Measurements from ENCODE around the gene ZNF30. TPM values are rescaled to one million over a fixed set of nuclear protein-coding genes. Genes with fewer than 3 reads are reported as not detected.

The ZNF30 gene
- total RNA-seq, 4 donors from 2014 or later, result 1.6 to 9.9 (median 2.1) TPM

DNA sequence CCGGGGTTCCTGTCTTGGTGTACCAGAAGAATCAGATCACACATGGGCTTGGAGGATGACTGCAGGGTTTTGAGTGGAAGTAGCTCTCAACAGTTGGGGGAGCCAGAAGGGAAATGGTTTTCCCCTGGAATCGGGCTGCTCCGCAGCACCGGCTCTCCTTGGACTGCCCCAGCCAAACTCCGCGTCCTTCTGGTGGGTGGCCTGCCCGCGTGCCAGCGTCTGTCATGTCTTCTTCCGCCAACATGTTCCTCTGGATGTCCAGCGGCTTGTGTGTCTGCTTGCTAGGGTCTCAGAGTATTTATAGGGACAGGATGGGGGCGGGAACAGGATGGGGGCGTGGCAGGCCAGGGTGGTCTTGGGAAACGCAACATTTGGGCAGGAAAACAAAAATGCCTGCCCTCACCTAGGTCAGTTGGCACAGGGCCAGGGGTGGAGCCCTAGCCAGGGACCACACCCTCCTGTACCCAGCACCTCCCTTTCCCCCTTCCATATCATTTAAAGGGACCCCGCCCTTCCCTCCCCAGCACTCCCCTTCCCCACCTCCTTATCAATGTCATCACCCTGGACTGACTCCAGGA lies 1.3 kb upstream of the ZNF30 start:
- Histone ChIP-seq H3K9me3 (no peaks in the 10 kb centered on the region), H3K4me3 (no peak overlapping the region), H3K4me1 (peaks cover 0 to 8% (median 0%) of the 10 kb centered on the region in 4 donors), H3K36me3 (peaks cover 0 to 2% (median 0%) of the 10 kb centered on the region in 3 donors), H3K27me3 (no peaks in the 10 kb centered on the region), H3K27ac (no peak overlapping the region)
- TF ChIP-seq, protein P1, sequence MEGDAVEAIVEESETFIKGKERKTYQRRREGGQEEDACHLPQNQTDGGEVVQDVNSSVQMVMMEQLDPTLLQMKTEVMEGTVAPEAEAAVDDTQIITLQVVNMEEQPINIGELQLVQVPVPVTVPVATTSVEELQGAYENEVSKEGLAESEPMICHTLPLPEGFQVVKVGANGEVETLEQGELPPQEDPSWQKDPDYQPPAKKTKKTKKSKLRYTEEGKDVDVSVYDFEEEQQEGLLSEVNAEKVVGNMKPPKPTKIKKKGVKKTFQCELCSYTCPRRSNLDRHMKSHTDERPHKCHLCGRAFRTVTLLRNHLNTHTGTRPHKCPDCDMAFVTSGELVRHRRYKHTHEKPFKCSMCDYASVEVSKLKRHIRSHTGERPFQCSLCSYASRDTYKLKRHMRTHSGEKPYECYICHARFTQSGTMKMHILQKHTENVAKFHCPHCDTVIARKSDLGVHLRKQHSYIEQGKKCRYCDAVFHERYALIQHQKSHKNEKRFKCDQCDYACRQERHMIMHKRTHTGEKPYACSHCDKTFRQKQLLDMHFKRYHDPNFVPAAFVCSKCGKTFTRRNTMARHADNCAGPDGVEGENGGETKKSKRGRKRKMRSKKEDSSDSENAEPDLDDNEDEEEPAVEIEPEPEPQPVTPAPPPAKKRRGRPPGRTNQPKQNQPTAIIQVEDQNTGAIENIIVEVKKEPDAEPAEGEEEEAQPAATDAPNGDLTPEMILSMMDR (IDR thresholded peaks at IDR 0.05), result no peak
- no peak for TF ChIP-seq POLR2A (IDR thresholded peaks at IDR 0.05)
- no peak for DNase-seq

DNA sequence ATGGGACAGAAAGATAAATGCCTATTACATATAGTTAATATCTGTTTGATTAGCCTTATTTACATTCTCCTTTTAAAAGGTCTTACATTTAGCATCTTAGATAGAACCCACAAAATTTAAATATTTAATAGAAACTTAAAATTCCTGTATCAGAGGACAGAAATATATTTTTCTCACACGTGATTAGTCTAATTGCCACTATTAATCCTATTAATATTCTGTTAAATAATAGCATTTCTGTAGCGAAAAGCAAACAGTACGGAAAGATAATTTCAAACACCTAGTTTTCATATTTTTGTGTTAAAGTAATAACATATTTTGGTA lies 380 bp upstream of the ZNF30 start:
- Histone ChIP-seq H3K4me3 (peak overlapping the region in 2 of 4 donors; percentile 60 to 70), H3K9me3 (no peaks in the 10 kb centered on the region), H3K27ac (peak overlapping the region in 3 of 4 donors; percentile 49 to 78 (median 70)), H3K36me3 (peaks cover 0 to 9% (median 0%) of the 10 kb centered on the region in 3 donors), H3K4me1 (peaks cover 0 to 8% (median 0%) of the 10 kb centered on the region in 4 donors), H3K27me3 (no peaks in the 10 kb centered on the region)
- no peak for DNase-seq
- no peak for TF ChIP-seq POLR2A (IDR thresholded peaks at IDR 0.05)
- TF ChIP-seq, protein P1 (IDR thresholded peaks at IDR 0.05), result no peak

DNA sequence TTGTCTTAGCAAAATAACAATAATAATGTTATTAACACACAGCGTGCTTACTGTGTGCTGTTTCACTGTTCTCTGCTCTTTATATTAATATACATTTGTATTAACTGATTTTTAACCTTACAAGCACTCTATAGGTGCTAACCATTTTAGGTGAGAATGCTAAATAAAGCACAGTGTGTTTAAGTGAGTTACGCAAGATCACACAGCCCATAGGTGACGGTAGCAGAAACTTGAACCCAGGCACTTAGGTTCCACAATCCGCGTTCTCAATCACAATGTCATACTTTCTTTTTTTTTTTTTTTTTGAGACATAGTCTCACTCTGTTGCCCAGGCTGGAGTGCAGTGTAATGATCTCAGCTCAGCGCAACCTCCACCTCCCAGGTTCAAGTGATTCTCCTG lies 5.8 kb downstream of the ZNF30 start:
- Histone ChIP-seq H3K27me3 (no peaks in the 10 kb centered on the region), H3K9me3 (no peaks in the 10 kb centered on the region), H3K4me1 (peaks cover 0 to 6% (median 0%) of the 10 kb centered on the region in 4 donors), H3K36me3 (peaks cover 0 to 40% (median 0%) of the 10 kb centered on the region in 3 donors), H3K27ac (no peak overlapping the region), H3K4me3 (no peak overlapping the region)
- no peak for DNase-seq
- TF ChIP-seq POLR2A (IDR thresholded peaks at IDR 0.05), result no peak
- TF ChIP-seq, protein P1 (IDR thresholded peaks at IDR 0.05), result no peak

- H3K27ac ChIP-seq, result no peak overlapping the region
- DNase-seq, result no peak
- H3K27me3 ChIP-seq, result no peaks in the 10 kb centered on the region
- peaks cover 0 to 33% (median 0%) of the 10 kb centered on the region in 3 donors for H3K36me3 ChIP-seq
- no peak overlapping the region for H3K4me3 ChIP-seq
- TF ChIP-seq, protein P1 (IDR thresholded peaks at IDR 0.05), result no peak
- TF ChIP-seq POLR2A (IDR thresholded peaks at IDR 0.05), result no peak
- no peaks in the 10 kb centered on the region for H3K9me3 ChIP-seq
- H3K4me1 ChIP-seq, result no peaks in the 10 kb centered on the region
Measured at GRCh38 chr19:34936184-34936583, 9.5 kb downstream of the ZNF30 start.

GRCh38 chr19:34938886-34939285 lies 12.2 kb downstream of the ZNF30 start:
- Histone ChIP-seq H3K36me3 (peaks cover 0 to 36% (median 0%) of the 10 kb centered on the region in 3 donors), H3K9me3 (peaks cover 0 to 6% (median 1%) of the 10 kb centered on the region in 4 donors), H3K4me3 (no peak overlapping the region), H3K27ac (no peak overlapping the region), H3K27me3 (no peaks in the 10 kb centered on the region), H3K4me1 (no peaks in the 10 kb centered on the region)
- TF ChIP-seq, protein P1 (IDR thresholded peaks at IDR 0.05), result no peak
- DNase-seq, result no peak
